H1 (cell line): ENCODE data around the gene BCL3.

Experiments
- CEBPB ChIP-seq: IDR thresholded peaks from 2 replicates; pipeline ENCODE4 v1.6.1; 2012; ENCODE audit warnings: low read depth, low read length
- CHD1 ChIP-seq: IDR thresholded peaks from 2 replicates; pipeline ENCODE4 v1.6.1; 2012; ENCODE audit warnings: low read depth, low read length, improper control_type of control experiment
- CTCF ChIP-seq, 3 experiments: IDR thresholded peaks; 1 replicate in 2 of 3; 2 replicates in 1 of 3; pipeline versions ENCODE4 v1.5.1 to v1.6.1; 2011; ENCODE audit warnings: low read length in 3 of 3, mild to moderate bottlenecking in 3 of 3, inconsistent platforms in 2 of 3, low read depth in 1 of 3, moderate library complexity in 1 of 3; ENCODE audit not compliant: insufficient read depth in 1 of 3; ENCODE audit errors: control extremely low read depth in 1 of 3
- EZH2 ChIP-seq: fragments of 200-600 bp; sonication (generic); IDR thresholded peaks from 2 replicates; pipeline ENCODE4 v1.7.1; 2012; ENCODE audit warnings: low read depth, mild to moderate bottlenecking, moderate library complexity, low read length, inconsistent platforms; ENCODE audit not compliant: severe bottlenecking
- POLR2A ChIP-seq, 2 experiments: IDR thresholded peaks; 1 replicate in 1 of 2; 2 replicates in 1 of 2; pipeline ENCODE4 v1.6.1; 2011; ENCODE audit warnings: low read depth in 2 of 2, low read length in 2 of 2, mild to moderate bottlenecking in 2 of 2; ENCODE audit errors: control extremely low read depth in 1 of 2
- POLR2AphosphoS5 ChIP-seq: IDR thresholded peaks from 2 replicates; pipeline ENCODE4 v1.6.1; 2011; ENCODE audit warnings: low read depth, low read length
- TAF1 ChIP-seq: IDR thresholded peaks from 2 replicates; pipeline ENCODE4 v1.6.1; 2011; ENCODE audit warnings: mild to moderate bottlenecking, low read depth, low read length
- YY1 ChIP-seq: IDR thresholded peaks from 2 replicates; pipeline ENCODE4 v1.6.1; 2011; ENCODE audit warnings: low read depth, mild to moderate bottlenecking, low read length

- TF ChIP-seq CHD1: no peak
- no peak for TF ChIP-seq EZH2
- no peak for TF ChIP-seq YY1
- no peak for TF ChIP-seq POLR2A (IDR thresholded peaks at IDR 0.05; ENCODE audit: control extremely low read depth in 1 of 2, low read depth in 2 of 2, low read length in 2 of 2)
- no peak for TF ChIP-seq CTCF (IDR thresholded peaks at IDR 0.05; ENCODE audit: control extremely low read depth in 1 of 3, insufficient read depth in 1 of 3, low read depth in 1 of 3, low read length in 3 of 3)
- no peak for TF ChIP-seq POLR2AphosphoS5
- no peak for TF ChIP-seq TAF1
- TF ChIP-seq CEBPB: no peak
Observed at GRCh38 chr19:44753932-44754749, 5.6 kb downstream of the BCL3 start.
